ENCODE data around the gene AREL1.

The AREL1 gene

DNA sequence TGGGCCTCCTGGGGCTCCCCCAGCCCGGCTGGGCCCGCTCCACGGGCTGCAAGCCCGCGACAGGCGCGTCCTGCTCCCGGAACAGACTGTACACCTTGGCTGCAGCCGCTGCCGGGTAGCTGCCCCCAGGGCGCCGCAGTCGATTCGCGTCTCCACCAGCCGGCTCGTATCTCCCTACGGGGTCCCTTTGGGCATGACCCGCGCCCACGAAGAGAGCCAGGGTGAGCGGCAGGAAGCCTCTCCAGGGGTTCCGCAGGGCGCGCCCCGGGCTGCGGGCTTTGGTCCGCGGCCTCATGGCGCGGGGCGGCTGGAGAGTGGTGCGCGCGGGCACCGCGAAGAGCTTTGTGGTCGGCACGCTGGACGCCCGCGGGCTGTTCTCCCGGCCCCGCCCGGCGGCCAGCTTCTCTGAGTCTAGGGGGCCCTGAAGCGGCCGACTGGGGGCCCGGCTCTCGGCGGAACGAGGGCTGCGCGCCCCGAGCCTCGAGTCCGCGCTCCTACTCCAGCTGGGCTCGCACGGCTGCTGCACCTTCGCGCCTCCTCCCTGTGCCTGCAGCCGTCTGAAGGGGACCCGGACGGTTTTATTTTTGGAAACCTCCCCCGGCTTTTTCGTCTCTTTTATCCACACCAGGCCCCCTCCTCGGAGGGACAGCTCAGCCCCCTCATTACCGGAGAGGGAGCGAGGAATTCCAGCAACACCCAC is 101.1 kb downstream of the AREL1 start, which contains the start of gene LTBP2:
Gene LTBP2, minus strand, starts transcription at position 588 of the 700 bp plus-strand sequence. Its CDS starts 293 bp downstream, at position 295.
- peak; percentile 43 for DNase-seq (ENCODE audit: low spot score)
